HG03045 (cell line): ENCODE results near the gene MYO3B.

ENCODE experiments used
- ATAC-seq: cut with Tn5 transposase; IDR thresholded peaks from one replicate; pipeline ENCODE4 v1.9.1; 2021; ENCODE audit warnings: mild to moderate bottlenecking, moderate library complexity; ENCODE audit not compliant: unreplicated experiment

MYO3B gene

DNA sequence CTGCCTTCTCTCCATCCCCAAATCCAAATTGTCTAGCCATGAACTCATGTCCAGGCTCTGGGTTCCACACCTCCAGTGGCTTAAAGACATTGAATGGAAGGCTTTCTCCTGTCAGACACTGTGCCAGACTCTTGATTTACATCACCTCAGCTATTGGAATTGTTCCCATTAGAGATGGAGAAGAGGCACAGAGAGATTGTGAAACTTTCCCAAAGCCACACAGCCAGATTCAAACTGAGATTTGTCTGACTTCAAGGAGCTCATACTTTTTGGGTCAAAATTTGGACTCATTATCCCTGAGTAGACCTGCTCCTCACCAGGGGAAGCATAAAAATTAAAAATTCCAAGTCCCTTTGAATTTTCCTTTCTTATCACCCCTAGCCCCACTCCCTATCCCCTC is 18.9 kb upstream of the MYO3B start:
- ATAC-seq: no peak

DNA sequence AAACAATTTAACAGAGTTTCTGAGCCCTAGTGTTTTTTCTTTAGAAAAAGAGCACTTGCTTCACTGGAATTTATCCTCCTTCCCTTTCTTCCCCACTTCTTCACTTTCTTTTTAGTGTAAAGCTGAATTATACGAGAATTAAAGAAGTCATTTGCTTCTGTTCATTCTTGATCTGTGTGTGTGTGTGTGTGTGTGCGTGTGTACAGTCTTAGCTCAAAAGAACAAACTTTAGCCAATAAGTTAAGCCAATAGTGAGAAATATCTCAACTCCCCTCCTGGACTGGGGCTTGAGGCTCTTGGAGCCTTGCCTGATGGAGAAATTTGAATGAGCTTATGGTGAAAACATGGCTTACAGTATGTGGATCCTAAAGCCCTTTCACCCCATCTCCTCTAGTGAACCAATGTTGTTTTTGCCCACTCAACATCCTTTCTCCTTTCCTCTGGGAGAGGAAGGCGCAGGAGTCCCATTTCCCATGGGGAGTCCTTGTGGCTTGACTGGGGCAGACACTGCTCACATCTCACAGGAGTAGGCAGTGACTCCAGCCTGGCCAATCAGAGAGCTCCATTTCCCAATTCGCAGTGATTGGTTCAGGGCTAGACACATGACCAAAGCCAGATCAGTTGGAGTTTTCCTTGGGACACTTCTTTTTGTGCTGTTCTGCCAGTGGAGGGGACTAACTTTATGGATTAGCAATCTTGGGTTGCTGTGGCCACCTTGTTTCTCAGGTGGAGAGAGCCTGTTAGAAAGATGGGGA is 16.3 kb upstream of the MYO3B start:
- no peak for ATAC-seq

DNA sequence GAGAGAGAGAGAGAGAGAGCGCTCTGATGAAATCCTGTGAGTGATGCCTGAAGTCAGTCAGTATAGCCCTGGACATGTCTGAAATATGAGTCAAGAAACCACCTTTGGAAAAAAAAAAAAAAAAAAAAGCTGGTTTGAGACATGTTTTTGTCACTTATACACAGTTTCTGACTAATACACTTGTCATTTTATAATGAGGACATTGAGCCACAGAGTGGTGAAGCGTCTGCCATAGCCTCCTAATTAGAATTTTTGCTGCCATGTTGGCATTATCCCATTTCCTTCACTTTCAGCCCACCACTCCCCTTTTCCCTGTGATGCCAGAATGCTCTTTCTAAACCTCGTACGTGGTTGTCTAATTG is 15.7 kb upstream of the MYO3B start:
- no peak for ATAC-seq

DNA sequence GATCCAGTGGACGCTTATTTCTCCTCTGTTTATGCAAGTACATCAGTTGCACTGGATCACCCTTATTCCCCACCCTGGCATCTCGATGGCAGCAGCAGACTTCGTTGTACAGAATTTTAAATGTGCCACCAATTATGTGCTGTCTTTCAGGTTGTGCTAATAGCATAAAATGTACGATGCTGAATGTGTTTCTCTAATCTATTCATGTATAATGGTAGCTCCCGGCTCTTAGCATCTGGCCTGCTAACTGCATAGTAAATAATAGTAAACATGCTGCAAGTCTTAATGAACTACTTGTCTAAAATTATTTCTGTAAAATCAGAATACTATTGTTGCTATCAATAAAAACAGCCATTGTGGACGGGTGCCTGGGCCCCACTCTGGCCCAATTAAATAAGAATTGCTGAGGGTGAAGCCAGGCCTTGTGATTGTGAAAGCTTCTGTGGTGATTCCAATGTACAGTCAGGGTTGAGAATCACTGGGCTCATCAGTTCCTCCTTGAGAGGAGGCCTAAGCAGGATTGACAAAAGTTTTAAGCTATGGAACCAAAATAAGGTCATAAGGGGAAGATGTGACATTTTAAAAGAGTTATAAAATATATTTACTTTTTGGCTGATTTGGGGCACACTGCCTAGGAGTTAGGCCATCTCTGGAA is 14.4 kb upstream of the MYO3B start:
- no peak for ATAC-seq

DNA sequence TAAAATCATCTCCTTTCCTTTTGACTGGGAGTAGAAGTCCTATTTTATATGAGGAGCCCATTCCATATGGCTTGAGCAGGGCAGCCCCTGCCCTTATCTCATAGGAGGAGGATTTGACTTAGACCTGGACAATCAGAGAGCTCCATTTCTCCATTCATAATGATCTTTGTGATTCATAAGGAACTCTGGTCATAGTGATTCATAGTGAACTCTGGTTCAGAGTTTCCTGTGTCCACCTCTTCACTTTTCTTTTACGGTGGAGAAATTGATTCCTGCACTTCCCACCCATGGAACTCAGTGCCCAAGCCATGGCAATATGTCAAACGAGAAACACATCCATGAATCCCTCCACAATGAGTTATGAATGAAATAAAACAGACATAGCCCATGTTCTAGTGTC is 12.8 kb upstream of the MYO3B start:
- peak; percentile 39 for ATAC-seq

DNA sequence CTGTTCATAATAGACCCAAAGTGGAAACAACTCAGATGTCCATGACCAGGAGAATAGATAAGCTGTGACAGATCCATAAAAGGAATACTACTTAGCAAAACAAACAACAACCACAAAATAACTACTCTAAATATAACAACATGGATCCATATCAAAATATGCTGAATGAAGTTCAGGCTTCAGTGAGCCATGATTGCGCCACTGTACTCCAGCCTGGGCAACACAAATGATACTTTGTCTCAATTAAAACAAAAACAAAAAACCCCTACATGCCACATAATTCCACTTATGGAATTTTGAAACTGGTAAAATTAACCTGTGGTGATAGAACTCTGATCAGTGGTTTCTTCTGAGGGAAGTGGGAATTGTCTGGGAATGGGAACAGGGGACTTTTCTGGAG is 11.2 kb upstream of the MYO3B start:
- no peak for ATAC-seq

DNA sequence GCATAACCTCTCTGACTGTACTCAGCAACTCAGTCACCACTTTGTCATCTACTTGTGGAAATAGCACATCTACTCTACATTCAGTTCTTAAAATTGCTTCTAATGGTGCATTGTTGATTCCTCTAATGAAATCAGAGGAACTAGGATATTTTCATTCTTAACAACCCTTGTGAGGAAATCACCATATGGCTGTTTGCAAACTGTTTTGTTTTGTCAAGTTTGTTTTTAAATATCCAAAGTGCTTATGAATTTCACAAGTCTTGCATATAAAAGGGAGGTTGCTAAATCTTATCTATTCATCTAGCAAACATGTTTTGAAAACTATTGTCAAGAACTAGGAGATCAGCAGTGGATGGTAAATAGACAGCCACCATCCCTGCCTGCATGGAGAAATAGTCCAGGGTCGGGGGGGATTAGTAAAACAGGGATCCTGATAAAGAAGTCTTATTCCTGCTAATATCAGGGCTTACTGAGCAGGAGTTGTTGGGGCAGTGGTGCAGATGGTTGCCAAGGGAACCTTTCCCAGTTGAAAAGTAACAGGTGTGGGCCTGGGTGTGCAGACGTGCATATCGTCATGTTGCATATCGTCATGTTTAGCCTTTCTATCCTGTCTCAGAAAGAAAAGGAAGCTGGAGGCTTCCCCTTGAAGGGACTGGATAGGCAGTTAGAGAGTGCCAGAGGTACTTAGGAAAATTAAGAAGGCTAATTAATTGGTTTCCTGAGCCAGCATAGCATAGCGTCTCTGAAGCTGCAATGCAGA is 7.5 kb upstream of the MYO3B start:
- no peak for ATAC-seq

DNA sequence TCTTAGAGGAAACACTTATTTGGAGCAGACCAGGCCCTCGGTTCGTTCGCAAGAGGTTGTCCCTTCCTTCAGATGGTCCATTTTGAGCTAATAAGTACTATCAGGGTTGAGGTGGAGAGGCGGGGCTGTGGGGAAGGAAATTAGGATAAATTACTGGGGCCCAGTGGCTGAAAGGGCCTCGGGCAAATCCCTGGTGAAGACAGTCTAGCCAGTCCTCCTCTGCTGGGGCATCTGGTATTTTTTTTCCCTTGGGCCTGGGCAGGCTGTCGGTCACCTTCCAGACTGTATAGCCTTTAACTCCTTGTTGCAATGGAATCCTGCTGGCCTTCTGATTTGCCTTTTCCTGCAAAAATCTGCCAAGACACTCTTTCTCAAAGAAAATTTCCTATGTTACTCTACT is 1.7 kb upstream of the MYO3B start:
- no peak for ATAC-seq

DNA sequence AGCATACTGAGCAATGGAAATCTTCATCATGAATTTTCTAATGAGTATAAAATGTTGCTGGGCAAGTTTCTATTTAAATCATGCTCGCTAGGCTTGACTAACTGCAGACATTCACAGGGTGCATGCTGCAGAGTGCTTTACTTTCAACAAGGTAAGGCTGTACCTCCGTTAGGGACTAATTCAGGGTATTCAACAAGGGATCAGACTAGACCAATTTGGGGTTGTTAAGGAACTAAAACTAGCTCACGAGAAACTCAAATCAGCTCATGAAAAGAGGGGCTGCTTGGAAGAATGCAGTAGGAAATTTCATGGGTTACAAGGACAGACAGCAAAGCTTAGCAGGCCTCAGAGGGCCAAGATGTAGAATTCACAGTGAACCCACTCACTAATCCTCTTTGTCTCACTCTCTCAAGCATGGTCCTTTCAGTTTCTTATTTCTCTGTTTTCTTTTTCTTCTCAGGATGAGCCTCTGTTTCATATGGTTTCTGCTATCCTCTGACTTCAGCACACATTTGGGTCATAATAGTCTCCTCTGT is 2.2 kb downstream of the MYO3B start:
- ATAC-seq: peak; percentile 73

DNA sequence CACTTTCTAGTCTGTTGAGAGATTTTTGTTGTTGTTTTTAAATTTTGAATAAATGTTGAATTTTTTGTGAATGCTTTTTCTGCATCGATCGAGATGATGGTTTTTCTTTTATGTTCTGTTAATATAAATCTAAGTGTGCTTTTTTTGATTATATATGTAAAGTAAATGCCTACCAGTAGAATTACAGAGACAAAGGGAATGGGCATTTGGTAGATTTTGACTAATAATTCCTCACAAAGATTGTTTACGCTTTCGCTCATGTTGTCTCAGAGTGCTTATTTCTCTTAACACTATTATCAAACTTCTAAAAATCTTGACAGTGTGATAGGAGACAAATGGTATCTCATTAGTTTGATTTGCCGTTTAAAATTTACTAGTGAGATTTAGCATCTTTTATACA is 3.7 kb downstream of the MYO3B start:
- no peak for ATAC-seq

DNA sequence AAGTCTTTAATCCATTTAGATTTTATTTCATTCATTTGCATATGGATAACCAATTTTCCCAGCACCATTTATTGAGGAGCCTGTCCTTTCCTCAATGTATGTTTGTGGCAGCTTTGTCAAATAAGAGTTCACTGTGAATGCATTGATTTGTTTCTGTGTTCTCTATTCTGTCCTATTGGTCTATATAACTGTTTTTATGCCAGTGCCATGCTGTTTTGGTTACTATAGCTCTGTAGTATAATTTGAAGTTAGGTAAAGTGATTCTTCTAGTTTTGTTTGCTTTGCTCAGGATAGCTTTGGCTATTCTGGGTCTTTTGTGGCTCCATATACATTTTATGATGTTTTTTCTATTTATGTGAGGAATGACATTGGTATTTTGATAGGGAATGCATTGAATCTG is 7.4 kb downstream of the MYO3B start:
- no peak for ATAC-seq

DNA sequence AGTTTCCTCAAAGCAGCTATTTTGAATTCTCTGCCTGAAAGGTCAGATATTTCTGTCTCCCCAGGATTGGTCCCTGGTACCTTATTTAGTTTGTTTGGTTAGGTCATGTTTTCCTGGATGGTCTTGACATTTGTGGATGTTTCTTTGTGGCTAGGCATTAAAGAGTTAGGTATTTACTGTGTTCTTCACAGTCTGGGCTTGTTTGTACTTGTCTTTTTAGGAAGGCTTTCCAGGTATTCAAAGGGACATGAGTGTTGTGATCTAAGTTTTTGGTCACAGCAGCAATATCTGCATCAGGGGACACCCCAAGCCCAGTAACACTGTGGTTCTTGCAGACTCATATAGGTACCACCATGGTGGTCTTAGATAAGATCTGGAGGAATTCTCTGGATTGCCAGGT is 11.8 kb downstream of the MYO3B start:
- ATAC-seq: no peak

DNA sequence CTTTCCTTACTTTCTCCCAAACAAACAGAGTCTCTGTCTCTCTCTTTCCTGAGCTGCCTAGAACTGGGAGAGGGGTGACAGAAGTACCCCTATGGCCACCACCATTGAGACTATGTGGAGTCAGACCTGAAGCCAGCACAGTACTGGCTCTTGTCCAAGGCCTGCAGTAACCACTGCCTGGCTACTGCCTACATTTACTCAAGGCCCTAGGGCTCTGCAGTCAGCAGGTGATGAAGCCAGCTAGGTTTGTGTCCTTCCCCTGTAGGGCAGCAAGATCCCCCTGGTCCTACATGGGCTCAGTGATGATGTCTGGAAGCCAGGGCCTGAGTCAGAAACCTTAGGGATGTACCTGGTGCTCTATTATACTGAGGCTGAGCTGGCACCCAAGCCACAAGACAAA is 12.2 kb downstream of the MYO3B start:
- no peak for ATAC-seq

DNA sequence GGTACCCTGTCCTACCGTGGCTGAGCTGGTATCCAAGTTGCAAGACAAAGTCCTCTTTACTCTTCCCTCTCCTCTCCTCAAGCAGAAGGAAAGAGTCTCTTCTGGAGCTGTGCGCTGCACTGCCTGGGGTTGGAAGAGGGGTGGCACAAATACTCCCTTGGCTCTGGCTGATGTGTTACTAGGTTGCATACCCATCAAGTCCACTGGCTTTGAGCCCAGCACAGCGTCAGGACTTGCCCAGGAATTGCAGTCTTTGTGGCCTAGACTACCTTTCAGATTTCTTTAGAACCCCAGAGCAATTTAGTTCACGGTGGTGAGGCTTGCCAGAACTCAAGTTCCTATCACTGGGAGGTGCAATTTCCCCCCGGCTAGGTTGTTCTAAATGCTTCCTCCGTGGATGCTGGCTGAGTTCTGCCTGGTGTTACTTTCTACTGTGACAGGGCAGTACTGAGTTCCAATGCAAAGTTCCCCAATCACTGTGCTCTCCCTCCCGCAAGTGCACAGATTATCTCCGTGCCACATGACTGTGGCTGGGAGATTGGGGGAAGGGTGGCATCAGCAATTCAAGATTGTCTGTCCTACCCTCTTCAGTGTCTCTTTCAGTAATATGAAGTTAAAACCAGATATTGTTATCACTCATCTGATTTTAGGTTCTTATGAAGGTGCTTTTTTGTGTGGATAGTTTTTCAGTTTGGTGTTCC is 13.4 kb downstream of the MYO3B start:
- no peak for ATAC-seq

DNA sequence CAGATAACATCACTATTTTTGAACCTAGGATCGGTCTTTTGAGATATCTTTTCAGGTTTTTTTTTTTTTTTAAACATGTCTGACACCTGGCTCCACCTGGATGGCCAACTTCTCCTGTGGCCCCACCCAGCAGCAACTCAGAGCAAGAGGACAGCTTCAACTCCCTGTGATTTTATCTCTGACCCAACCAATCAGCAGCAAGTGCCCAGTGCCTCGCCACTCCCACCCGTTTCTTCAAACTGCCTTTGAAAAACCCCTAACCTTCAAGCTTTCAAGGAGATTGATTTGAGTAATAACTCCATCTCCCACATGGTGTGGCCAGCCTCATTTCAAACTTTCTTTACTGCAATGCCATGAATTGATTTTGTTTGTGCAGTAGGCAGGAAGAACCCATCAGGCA is 19.0 kb downstream of the MYO3B start:
- ATAC-seq: no peak

DNA sequence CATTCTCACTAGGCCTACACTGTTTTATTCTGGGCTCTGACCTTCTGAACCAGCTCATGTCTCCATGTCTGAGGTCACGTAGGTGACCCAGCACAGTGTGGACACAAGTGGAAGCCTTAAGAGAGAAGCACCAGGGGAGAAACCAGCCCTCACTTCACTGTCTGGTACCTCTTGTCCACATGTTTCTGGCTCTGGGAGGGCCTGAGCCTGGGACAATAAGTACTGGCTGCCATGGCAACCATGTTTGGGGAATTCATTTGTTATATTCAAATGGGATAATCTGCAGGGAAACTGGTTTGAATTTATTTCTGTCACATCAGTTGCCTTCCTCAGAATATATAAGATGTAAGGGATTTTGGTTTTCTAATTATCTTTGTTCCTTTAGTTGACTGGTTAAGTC is 23.3 kb downstream of the MYO3B start:
- ATAC-seq: no peak

DNA sequence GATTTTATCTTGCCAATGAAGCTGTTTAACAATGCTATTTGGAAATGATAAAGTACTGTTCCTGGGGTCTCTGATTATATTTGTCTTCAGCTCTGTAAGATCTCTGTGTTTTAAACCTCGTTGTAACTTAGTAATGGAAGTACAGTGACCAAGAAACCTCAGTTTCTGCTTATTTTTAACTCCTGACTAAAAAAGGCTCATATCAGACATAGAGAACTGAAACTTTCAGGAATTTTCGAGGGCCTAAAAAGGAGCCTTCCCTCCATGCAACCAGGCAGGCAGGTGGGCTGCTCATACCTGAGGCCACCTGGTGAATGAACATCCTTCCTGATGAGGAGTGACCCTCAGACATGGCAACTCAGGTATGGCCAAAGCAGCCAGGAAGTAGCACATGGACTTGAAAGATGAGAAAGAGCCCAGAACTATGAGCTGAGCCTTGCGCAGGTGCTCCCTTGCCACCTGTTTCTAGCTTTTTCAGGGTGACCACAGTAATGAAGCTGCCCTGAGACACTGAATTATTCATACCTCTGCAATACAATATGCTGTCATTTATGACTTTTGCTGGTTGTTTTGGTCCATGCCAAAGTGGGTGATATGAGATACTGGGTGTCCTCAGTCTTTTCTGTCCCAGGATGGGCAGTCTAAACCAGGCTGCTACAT is 23.9 kb downstream of the MYO3B start:
- ATAC-seq: no peak

DNA sequence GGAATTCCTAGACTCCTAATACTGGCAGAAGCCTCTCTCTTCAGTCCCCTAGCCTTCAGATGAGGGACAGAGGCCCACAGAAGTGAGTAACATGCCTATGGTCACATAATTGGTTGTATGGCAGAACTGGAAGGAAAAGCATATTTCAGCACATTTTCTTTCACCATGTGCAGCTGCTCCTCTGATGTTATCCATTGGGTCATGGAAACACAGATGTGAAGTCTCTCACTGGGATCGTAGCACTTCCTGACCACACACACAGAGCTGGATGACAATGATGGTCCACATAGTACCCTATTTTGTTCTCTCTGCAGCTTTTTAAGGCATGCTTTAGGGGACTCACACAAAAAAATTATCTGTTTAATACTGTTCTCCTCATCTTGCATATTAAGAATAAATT is 24.5 kb downstream of the MYO3B start:
- no peak for ATAC-seq

DNA sequence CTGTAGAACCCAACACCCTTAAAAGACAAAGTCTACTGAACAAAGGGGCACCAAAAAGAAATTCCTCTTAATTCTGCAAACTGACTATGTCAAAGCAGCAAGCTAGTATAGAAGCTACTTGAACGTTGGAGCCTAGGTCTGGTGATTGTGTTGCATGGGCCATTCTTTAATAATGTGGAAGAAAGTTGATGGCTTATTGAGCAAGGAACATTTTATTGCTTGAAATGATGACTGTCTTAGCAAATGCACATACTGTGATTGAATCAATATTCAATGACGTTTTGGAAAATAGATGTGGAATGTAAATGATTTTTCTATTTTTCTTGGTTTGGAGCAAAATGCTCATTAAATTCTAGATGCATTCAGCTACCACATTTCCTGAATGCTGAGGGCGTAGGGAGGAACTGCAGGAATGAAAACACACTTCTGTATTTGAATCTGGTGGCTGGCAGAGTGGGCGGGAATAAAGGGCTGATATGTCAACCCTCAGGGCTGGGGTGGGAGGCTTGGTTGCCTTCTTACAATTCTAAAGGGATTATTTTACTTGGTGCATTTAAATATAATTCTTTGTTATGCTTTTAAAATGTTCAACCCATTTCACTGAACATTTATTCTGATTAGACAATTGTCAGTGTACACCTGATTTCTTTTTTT is 26.5 kb downstream of the MYO3B start:
- ATAC-seq: no peak

DNA sequence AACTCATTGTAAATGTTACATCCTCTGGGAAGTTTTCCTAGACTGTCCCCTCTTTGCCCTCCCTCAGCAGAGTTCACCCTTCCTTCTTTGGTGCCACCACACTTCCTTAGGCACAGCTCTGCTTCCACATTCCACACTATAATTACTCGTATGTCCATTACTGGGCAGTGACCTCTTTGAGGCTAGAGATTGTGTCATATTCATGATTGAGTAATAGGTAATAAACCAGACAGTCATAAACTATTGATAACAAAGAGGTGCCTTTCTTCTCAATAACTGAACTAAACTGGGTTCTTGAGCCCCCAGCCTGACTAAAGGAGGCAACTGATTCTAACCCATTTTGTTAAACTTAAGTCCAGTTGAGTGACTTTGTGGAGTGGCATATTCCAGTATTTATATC is 28.3 kb downstream of the MYO3B start:
- ATAC-seq: no peak
